DMS153 treated with DMSO at 0.1 percent for 48 hours (cell line): ENCODE measurements around the gene CETN1.

Source experiments
- DNase-seq: peaks from one replicate; lab custom pipeline; 2025; ENCODE audit not compliant: unreplicated experiment; lab: John Stamatoyannopoulos, UW

Gene CETN1

GRCh38 chr18:621291-622043 is 41.3 kb downstream of the CETN1 start:
- no peak for DNase-seq

GRCh38 chr18:622289-622688 is 42.1 kb downstream of the CETN1 start:
- DNase-seq = no peak

GRCh38 chr18:623761-624620 is 43.8 kb downstream of the CETN1 start:
- DNase-seq = no peak

GRCh38 chr18:627231-627630 is 47.1 kb downstream of the CETN1 start:
- DNase-seq = no peak

- DNase-seq = no peak
Observed at GRCh38 chr18:629269-630150, 49.3 kb downstream of the CETN1 start.

GRCh38 chr18:631560-631959 is 51.4 kb downstream of the CETN1 start:
- DNase-seq = no peak
